Testis (tissue), 3 donors: ENCODE results near the gene A3GALT2. TPM values are rescaled to one million over a fixed set of nuclear protein-coding genes. Genes with fewer than 3 reads are reported as not detected.

ENCODE experiments used
- DNase-seq: peaks from one replicate; pipeline ENCODE4 v3.0.0-alpha.2; 2019
- H3K27ac ChIP-seq, 2 donors: fragments of 200-600 bp; sonication (generic); one replicate each; pipeline ENCODE4 v1.5.1; 2019
- H3K27me3 ChIP-seq: fragments of 200-600 bp; sonication (generic); one replicate; pipeline ENCODE4 v1.5.1; 2019
- H3K36me3 ChIP-seq: fragments of 200-600 bp; sonication (generic); one replicate; pipeline ENCODE4 v1.5.1; 2017; ENCODE audit warnings: low read depth; ENCODE audit errors: missing control alignments
- H3K4me1 ChIP-seq: fragments of 200-600 bp; sonication (generic); one replicate; pipeline ENCODE4 v1.5.1; 2019
- H3K4me3 ChIP-seq, 2 donors: fragments of 200-600 bp; sonication (generic); one replicate each; pipeline ENCODE4 v1.5.1; 2017 to 2019
- H3K9me3 ChIP-seq: fragments of 200-600 bp; sonication (generic); one replicate; pipeline ENCODE4 v1.5.1; 2017
- POLR2A ChIP-seq: fragments of 450-650 bp; IDR thresholded peaks from one replicate; pipeline ENCODE4 v1.6.1; 2017; ENCODE audit warnings: antibody characterized with exemption, mild to moderate bottlenecking, moderate library complexity
- WGBS, 2 donors: methylation state at CpG; one replicate each; pipeline ENCODE4 v1.1.5; 2018; 5-methylcytosine and 5-hydroxymethylcytosine counted together
- intact Hi-C: fragments of 100-400 bp; cut with DNase I; formaldehyde crosslinking; loops from one replicate; pipeline ENCODE4 v1.15.1; 2023; ENCODE audit warnings: low total_unique reads
- polyA plus RNA-seq: library from polyadenylated mRNA; stranded (reverse); fragments of 350-450 nt; fragmentation: Illumina TruSeq; extraction: RNeasy Lipid Tissue Mini Kit (QIAGEN cat#74804); gene quantifications from one replicate; pipeline ENCODE4 v1.2.3, GENCODE V29; 2014; ENCODE audit warnings: low read depth, low replicate concordance; ENCODE audit not compliant: insufficient read depth
- total RNA-seq, 2 donors: library from RNA; depleted of rRNA; stranded (reverse); fragments of >200 nt; gene quantifications; one replicate each; pipeline ENCODE4 v1.2.3, GENCODE V29; 2016
- TF ChIP-seq, protein P1 (sequence below), 3 experiments: fragments of 450-650 bp in 2 of 3; fragments of 200-600 bp in 1 of 3; sonication (generic) in 1 of 3; IDR thresholded peaks; one replicate each; pipeline ENCODE4 v1.5.1; 2016 to 2019; ENCODE audit warnings: antibody characterized with exemption in 3 of 3, mild to moderate bottlenecking in 2 of 3, moderate library complexity in 1 of 3

The A3GALT2 gene
- total and polyA plus RNA-seq, 3 donors from 2014 or later, result 0.87 to 1.7 TPM; not detected in 1

DNA sequence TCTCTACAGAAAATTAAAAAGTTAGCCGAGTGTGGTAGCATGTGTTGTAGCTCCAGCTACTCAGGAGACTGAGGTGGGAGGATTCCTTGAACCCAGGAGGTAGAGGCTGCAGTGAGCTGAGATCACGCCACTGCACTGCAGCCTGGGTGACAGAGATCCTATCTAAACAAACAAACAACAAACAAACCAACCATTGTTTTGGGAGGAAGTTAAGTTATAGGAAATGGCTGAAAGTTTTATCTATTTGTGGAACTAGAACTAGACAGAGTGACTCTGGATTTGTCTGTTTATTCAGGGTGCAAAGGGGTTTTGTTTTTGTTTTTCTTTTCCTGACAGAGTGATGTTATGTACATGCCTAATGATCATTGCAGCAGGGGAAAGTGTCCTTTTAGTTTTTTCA is 33.6 kb downstream of the A3GALT2 start:
- H3K9me3 ChIP-seq, result no peaks in the 10 kb centered on the region
- 71 to 76% methylated on average over 2 of the region's 2 CpGs for WGBS, 2 donors
- H3K36me3 ChIP-seq, result no peaks in the 10 kb centered on the region
- TF ChIP-seq, protein P1, sequence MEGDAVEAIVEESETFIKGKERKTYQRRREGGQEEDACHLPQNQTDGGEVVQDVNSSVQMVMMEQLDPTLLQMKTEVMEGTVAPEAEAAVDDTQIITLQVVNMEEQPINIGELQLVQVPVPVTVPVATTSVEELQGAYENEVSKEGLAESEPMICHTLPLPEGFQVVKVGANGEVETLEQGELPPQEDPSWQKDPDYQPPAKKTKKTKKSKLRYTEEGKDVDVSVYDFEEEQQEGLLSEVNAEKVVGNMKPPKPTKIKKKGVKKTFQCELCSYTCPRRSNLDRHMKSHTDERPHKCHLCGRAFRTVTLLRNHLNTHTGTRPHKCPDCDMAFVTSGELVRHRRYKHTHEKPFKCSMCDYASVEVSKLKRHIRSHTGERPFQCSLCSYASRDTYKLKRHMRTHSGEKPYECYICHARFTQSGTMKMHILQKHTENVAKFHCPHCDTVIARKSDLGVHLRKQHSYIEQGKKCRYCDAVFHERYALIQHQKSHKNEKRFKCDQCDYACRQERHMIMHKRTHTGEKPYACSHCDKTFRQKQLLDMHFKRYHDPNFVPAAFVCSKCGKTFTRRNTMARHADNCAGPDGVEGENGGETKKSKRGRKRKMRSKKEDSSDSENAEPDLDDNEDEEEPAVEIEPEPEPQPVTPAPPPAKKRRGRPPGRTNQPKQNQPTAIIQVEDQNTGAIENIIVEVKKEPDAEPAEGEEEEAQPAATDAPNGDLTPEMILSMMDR (IDR thresholded peaks at IDR 0.05), result no peak
- H3K27ac ChIP-seq, result no peak overlapping the region
- intact Hi-C loops, result no loop called here
- no peak overlapping the region for H3K4me3 ChIP-seq
- H3K4me1 ChIP-seq, result no peaks in the 10 kb centered on the region
- no peaks in the 10 kb centered on the region for H3K27me3 ChIP-seq
- no peak for DNase-seq

DNA sequence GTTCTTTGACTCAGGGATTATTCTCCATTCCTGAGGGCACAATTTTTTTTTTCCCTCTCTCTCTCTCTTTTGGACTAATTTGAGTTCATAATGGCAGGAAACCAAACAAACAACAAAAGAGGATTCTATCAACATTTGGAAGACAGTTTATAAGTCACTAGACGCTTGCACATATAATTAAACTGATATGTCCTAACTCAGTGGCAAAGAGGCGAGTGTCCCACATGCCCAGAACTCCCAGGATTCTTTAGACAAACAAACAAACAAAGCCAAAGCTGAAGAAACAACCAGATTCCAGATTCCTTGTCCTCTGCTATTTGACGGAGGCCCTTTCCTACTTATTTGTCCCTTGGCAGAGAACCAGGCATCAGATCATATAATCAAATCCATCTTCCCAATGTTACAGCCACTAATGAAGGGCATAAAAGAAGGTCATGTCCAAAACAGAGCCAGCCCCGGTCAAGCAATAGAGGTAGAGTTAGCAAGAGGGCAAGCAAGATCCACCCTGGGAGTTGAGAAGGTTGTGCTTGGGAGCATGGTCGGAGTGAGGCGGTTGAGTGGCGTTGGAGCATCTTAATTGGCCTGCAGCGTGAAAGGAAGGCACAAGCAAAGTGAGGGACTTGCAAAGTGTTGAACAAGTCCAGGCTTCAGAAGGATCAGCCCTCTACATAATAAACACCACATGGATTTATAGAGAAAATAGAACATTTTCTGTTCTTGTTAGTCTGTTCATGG is 34.3 kb downstream of the A3GALT2 start:
- no peaks in the 10 kb centered on the region for H3K4me1 ChIP-seq
- H3K4me3 ChIP-seq, result no peak overlapping the region
- intact Hi-C loops, result no loop called here
- H3K36me3 ChIP-seq, result no peaks in the 10 kb centered on the region
- TF ChIP-seq, protein P1 (IDR thresholded peaks at IDR 0.05), result no peak
- TF ChIP-seq POLR2A, result no peak
- no peak for DNase-seq
- peak overlapping the region in 1 of 2 donors; percentile 14 for H3K27ac ChIP-seq
- H3K9me3 ChIP-seq, result no peaks in the 10 kb centered on the region
- WGBS, 2 donors, result 70 to 81% methylated on average over 8 of the region's 8 CpGs
- H3K27me3 ChIP-seq, result no peaks in the 10 kb centered on the region

DNA sequence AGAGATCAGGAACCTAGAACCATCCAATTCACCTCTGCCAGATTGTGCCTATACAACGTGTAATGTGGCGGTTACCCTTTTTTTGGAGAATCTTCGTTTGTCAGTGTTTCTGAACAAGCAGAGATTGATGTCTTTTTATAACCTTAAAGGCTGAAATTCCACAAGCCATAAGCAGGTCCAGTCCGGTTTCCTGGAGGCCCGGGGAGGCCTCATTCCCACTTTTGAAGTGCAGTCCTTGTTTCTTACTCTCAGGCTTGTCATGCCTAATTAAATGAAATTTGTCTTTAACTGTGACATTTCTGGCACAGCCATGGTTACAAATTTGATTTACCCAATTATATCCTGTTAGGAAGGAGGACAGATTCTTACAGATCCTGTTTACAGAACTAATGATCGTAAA is 36.8 kb downstream of the A3GALT2 start:
- DNase-seq, result no peak
- Histone ChIP-seq H3K27ac (no peak overlapping the region), H3K27me3 (no peaks in the 10 kb centered on the region), H3K9me3 (no peaks in the 10 kb centered on the region), H3K4me1 (no peaks in the 10 kb centered on the region), H3K4me3 (no peak overlapping the region), H3K36me3 (no peaks in the 10 kb centered on the region)
- WGBS, 2 donors, result 83 to 88% methylated on average over 6 of the region's 6 CpGs
- TF ChIP-seq POLR2A, result no peak
- TF ChIP-seq, protein P1 (IDR thresholded peaks at IDR 0.05), result no peak
- intact Hi-C loops, result no loop called here

DNA sequence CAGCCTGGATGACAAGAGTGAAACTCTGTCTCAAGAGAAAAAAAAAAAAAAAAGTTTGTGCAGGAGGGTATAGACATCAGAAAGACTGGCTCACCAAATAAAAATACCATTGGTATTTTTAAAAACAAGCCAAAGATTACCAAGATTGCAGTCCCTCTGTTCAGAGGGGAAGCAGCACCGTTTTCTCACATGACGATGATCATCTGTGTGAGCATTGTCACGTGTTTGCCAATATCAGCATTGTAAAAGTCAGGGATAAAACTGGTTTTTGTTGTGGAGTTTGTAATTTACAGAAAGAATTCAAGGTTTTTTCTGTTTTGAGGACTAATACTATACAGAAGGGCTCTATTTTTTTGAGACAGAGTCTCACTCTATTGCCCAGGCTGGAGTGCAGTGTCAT is 38.1 kb downstream of the A3GALT2 start:
- Histone ChIP-seq H3K4me3 (no peak overlapping the region), H3K36me3 (no peaks in the 10 kb centered on the region), H3K27ac (no peak overlapping the region), H3K9me3 (no peaks in the 10 kb centered on the region), H3K4me1 (no peaks in the 10 kb centered on the region), H3K27me3 (no peaks in the 10 kb centered on the region)
- intact Hi-C loops, result no loop called here
- DNase-seq, result no peak
- TF ChIP-seq POLR2A, result no peak
- TF ChIP-seq, protein P1 (IDR thresholded peaks at IDR 0.05), result no peak
- WGBS, 2 donors, result 81 to 90% methylated on average over 3 of the region's 3 CpGs
